Cardiac muscle cell (in vitro differentiated cells and primary cell): ENCODE data around the gene THOC1. TPM values are rescaled to one million over a fixed set of nuclear protein-coding genes. Genes with fewer than 3 reads are reported as not detected.

Source experiments
- DNase-seq, 2 donors: peaks; one replicate each; pipeline versions ENCODE4 v3.0.0 to v3.0.0-alpha.2; 2010 to 2017; ENCODE audit warnings: low read depth in 1 of 2, low spot score in 1 of 2
- H3K27ac ChIP-seq: fragments of 200-600 bp; sonication (generic); 2 replicates; pipeline ENCODE4 v1.5.1; 2016
- H3K27me3 ChIP-seq: fragments of 200-600 bp; sonication (generic); 2 replicates; pipeline ENCODE4 v1.6.0; 2016; ENCODE audit warnings: control low read depth
- H3K36me3 ChIP-seq: fragments of 200-600 bp; sonication (generic); 2 replicates; pipeline ENCODE4 v1.5.1; 2016; ENCODE audit warnings: control low read depth
- H3K4me1 ChIP-seq: fragments of 200-600 bp; sonication (generic); 2 replicates; pipeline ENCODE4 v1.8.1; 2017; ENCODE audit warnings: low read depth, mild to moderate bottlenecking, mixed run types
- H3K4me3 ChIP-seq: fragments of 200-600 bp; sonication (generic); 2 replicates; pipeline ENCODE4 v1.5.1; 2016; ENCODE audit warnings: mild to moderate bottlenecking
- H3K9me3 ChIP-seq: fragments of 200-600 bp; sonication (generic); 2 replicates; pipeline ENCODE4 v1.5.1; 2017; ENCODE audit warnings: low read depth, mild to moderate bottlenecking, control low read depth
- polyA plus RNA-seq: library from polyadenylated mRNA; unstranded; fragments of >200 nt; fragmentation: Nextera tagmentation; extraction: Ambion mirVana; gene quantifications from 2 replicates; pipeline ENCODE4 v1.2.1, GENCODE V29; 2016
- total RNA-seq: library from RNA; depleted of rRNA; stranded (reverse); fragments of >200 nt; gene quantifications from 2 replicates; pipeline ENCODE4 v1.2.3, GENCODE V29; 2016
- TF ChIP-seq, protein P1 (sequence below): IDR thresholded peaks from 2 replicates; pipeline ENCODE4 v1.5.1; 2012; ENCODE audit warnings: low read depth, mild to moderate bottlenecking, low read length

THOC1 gene
- total and polyA plus RNA-seq, 2 experiments from 2014 or later, result 46.2 to 88.5 TPM

DNA sequence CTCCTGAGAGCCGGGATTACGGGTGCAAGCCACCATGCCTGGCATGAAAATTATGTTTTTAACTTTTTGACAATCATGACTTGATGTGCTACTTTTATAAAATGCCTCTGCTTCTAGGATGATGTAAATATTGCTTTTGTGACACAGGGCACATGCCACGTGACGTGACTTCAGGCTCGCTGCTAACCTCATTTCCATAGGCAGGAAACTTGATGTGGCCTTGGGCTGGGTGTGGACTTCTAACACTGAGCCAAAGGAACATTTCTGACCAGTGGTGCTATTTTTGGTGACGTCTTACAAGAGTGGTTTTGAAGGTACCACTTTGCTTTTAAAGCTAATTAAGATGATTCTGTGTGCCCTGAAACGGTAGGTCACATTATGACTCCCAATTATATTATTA is 34.2 kb upstream of the THOC1 start:
- no peaks in the 10 kb centered on the region for H3K9me3 ChIP-seq
- no peaks in the 10 kb centered on the region for H3K27me3 ChIP-seq
- TF ChIP-seq, protein P1, sequence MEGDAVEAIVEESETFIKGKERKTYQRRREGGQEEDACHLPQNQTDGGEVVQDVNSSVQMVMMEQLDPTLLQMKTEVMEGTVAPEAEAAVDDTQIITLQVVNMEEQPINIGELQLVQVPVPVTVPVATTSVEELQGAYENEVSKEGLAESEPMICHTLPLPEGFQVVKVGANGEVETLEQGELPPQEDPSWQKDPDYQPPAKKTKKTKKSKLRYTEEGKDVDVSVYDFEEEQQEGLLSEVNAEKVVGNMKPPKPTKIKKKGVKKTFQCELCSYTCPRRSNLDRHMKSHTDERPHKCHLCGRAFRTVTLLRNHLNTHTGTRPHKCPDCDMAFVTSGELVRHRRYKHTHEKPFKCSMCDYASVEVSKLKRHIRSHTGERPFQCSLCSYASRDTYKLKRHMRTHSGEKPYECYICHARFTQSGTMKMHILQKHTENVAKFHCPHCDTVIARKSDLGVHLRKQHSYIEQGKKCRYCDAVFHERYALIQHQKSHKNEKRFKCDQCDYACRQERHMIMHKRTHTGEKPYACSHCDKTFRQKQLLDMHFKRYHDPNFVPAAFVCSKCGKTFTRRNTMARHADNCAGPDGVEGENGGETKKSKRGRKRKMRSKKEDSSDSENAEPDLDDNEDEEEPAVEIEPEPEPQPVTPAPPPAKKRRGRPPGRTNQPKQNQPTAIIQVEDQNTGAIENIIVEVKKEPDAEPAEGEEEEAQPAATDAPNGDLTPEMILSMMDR, result no peak
- DNase-seq, result no peak
- no peaks in the 10 kb centered on the region for H3K36me3 ChIP-seq
- H3K4me1 ChIP-seq, result peaks cover 14% of the 10 kb centered on the region
- H3K27ac ChIP-seq, result no peak overlapping the region
- no peak overlapping the region for H3K4me3 ChIP-seq

DNA sequence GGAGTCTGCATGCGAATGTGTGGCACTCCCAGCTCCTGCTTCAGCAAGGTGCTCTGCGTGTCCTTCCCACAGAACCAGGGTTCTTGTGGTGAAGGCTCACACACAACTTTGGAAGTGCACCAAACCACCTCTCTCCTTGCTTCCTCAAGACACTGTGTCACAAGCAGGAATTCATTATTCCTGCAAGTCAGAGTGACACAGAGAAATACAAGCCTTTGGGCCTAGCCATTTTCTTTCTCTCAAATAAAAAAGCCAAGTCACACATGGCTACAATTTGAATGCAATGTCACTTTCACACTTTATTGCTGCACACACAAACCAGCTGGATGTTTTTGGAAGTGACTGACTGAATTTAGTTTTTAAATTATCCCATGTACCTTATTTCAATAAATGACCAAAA is 30.1 kb upstream of the THOC1 start:
- Histone ChIP-seq H3K4me3 (no peak overlapping the region), H3K4me1 (no peaks in the 10 kb centered on the region), H3K36me3 (no peaks in the 10 kb centered on the region), H3K27ac (no peak overlapping the region), H3K9me3 (no peaks in the 10 kb centered on the region), H3K27me3 (no peaks in the 10 kb centered on the region)
- no peak for DNase-seq
- TF ChIP-seq, protein P1, result no peak

DNA sequence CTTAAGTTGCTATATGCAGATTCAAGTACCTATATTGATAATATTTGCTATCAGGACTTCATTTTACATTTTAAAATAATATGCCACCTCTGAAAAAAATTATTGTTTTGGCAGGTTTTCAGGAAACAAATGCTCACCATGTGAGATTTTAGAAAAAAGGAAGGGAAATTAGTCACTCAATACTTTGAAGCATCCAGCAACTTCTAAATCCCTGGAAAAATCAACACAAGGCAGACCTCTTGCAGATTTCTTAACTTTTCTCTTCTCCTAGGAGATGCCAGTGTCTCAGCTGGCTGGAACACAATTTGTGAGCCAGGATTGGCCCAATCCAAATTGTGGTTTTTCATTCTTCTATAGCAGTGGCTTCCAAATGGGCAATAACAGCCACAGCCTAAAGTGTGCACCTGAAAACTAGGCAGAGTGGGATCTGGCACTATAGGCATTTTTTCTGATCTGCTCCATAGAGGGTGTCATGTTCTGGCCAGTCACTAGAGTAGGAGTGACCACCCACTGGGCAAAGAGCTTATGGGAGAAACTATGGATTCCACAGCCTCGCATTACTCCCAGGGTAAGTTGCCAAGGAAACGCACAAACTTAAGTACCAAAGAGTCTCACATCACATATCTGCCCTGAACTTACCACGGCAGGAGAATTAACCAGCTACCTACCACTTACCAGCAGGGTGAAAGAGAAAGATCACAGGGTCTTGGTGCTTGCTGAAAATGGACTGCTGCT is 28.1 kb upstream of the THOC1 start:
- Histone ChIP-seq H3K27ac (no peak overlapping the region), H3K4me1 (no peaks in the 10 kb centered on the region), H3K4me3 (no peak overlapping the region), H3K9me3 (no peaks in the 10 kb centered on the region), H3K27me3 (no peaks in the 10 kb centered on the region), H3K36me3 (no peaks in the 10 kb centered on the region)
- DNase-seq, result peak in 1 of 2 donors; percentile 39
- TF ChIP-seq, protein P1, result no peak

DNA sequence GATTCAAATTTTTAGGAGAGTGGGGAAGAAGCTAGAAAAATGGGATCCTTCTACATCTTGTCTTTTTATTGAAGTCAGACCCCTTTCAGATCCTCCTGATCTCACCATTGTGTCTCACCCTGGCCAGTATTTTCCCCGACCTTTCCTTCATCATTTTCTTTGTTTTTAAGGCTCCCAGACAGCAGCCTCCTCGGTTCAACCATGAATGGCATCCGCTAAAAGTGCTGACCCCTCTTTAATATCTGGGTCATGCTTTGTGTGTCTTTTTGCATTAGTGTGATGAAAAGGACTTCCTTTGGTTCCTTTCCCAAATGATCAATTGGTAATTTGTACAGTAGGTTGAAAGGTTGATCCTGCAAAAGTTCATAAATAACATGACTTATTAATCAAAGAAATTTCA is 26.7 kb upstream of the THOC1 start:
- Histone ChIP-seq H3K4me3 (no peak overlapping the region), H3K4me1 (no peaks in the 10 kb centered on the region), H3K27me3 (no peaks in the 10 kb centered on the region), H3K27ac (no peak overlapping the region), H3K36me3 (no peaks in the 10 kb centered on the region), H3K9me3 (no peaks in the 10 kb centered on the region)
- TF ChIP-seq, protein P1, result no peak
- DNase-seq, result no peak

DNA sequence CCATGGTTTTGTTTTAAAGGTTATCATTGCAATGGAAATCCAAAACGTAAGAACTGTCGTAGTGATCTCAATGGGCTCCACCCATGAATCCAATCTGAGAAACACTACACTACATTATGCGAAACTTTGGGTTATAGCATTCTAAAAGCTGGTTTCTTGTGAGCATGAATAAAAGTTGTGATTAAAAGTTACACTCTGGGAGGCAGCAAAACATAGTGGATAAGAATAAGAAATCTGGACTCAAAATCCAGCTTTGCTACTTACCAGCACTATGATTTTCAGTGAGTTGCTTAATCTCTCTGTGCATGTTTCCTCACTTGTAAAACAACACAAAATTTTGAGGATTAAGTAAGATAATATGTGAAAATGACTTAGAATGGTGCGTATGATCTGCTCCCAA is 25.7 kb upstream of the THOC1 start:
- Histone ChIP-seq H3K36me3 (no peaks in the 10 kb centered on the region), H3K27ac (no peak overlapping the region)

More for the DNA sequence above, 25.7 kb upstream of the THOC1 start:
- peak in 1 of 2 donors; percentile 68 for DNase-seq
- Histone ChIP-seq H3K9me3 (no peaks in the 10 kb centered on the region), H3K4me1 (no peaks in the 10 kb centered on the region), H3K27me3 (no peaks in the 10 kb centered on the region), H3K4me3 (no peak overlapping the region)
- TF ChIP-seq, protein P1, result peak; percentile 24
